UCSD-AML1 (cell line): ENCODE results near the gene NPTX1.
"Not testable (repeated sequence)": the region's sequence is repeated elsewhere in the genome, so short reads cannot be mapped to it uniquely, and the experiment has no call there.

Source experiments
- DNase-seq: peaks from one replicate; lab custom pipeline; 2025; ENCODE audit not compliant: unreplicated experiment; lab: John Stamatoyannopoulos, UW

The NPTX1 gene, protein sequence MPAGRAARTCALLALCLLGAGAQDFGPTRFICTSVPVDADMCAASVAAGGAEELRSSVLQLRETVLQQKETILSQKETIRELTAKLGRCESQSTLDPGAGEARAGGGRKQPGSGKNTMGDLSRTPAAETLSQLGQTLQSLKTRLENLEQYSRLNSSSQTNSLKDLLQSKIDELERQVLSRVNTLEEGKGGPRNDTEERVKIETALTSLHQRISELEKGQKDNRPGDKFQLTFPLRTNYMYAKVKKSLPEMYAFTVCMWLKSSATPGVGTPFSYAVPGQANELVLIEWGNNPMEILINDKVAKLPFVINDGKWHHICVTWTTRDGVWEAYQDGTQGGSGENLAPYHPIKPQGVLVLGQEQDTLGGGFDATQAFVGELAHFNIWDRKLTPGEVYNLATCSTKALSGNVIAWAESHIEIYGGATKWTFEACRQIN

DNA sequence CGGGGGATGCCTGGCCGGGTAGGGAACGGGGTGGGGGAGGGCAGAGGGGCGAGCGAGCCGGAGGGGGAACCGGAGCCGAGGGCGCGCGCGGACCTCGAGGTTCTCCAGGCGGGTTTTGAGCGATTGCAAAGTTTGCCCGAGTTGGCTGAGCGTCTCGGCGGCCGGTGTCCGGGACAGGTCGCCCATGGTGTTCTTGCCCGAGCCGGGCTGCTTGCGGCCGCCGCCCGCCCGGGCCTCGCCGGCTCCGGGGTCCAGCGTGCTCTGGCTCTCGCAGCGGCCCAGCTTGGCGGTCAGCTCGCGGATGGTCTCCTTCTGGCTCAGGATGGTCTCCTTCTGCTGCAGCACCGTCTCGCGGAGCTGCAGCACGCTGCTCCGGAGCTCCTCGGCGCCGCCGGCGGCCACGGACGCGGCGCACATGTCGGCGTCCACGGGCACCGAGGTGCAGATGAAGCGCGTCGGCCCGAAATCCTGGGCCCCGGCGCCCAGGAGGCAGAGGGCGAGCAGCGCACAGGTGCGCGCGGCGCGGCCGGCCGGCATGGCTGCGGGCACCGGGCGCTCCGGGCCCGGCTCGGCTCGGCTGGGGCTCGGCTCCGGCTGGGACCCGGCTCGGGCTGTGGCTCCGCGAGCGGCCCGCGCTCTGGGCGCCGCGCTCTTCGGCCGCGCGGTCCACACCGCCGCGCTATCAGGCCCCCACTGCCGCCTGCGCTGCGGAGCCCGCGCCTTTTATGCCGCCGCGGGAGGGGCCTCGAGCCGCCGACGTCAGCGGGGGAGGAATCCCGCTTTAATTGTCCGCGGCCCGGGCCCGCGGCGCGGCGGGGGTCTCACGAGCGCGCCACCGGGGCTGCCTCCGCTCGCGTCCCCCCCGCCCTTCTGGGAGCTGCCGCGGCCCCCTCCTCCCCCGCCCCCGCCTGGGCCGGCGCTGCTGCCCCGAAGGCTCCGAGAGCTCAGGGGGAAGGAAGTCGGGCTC is at the start of gene NPTX1:
Gene NPTX1 (minus strand): TSS at position 698 of the 967 bp plus-strand sequence. CDS start 161 bp downstream, at position 537.
- no peak for DNase-seq

DNA sequence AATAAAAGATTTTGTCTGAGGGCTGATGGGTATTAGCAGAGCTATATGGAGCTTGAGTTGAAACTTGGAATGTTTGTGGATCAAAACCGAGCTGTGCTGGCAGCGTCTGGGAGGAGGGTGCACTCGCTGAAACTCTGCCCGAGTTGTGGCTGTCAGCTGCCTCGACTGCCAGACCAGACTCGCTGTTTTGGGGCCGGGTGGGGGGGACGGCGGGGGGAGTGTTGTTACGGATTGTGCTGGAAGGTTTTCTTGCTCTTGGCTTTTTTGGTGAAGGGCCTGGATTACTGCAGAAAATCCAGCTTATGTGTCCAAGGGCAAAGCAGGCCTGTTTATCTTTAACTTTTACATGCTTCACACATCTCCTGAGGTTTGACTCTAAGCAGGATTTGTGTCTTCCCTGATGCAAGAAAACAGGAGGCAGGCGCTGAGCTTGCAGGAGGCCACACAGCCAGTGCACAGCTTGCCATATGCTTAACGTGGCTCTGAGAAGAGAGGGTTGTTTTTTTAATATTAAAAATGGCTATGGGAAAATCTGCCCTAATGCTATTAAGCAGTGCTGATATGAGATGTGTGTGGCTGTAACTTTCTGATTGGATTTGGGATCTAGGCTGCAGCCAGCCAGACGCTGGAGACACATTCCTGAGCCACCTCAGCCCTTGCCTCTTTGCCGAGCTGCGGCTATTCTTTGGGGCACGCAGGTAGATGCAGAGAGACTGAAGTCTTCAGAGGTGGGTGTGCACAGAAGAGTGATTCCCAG is 47.7 kb upstream of the NPTX1 start:
- no peak for DNase-seq

DNA sequence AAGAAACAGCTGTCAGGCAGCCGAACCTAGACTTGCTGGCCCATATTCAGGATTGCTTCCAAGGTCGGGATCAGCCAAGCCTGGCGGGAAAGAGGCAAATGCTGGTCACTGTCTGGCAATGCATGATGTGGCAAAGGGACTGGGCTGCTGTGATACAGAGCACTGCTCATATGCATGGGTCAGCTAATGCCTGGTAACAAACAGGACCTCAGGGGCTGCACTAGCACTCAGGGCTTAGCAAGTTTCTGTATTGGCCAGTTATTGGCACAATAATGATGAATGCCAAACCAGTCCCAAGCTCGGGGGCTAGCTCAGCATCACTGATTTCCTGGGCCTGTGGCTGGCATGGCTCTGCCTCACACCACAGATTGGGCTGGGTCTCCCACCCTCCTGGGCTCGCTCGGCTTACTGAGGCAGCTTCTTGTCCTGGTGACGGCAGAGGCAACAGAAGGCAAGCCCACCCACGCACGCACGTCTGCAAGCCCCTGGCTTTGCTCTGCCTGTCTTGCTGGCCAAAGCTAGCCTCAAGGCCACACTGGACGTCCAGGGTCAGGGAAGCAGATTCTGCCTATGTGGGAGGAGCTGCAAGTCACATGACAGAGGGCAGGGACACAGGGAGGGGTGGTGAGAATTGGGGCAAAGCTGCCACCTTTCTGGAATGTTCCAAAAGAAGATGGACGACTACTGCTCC is 46.8 kb upstream of the NPTX1 start:
- no peak for DNase-seq

DNA sequence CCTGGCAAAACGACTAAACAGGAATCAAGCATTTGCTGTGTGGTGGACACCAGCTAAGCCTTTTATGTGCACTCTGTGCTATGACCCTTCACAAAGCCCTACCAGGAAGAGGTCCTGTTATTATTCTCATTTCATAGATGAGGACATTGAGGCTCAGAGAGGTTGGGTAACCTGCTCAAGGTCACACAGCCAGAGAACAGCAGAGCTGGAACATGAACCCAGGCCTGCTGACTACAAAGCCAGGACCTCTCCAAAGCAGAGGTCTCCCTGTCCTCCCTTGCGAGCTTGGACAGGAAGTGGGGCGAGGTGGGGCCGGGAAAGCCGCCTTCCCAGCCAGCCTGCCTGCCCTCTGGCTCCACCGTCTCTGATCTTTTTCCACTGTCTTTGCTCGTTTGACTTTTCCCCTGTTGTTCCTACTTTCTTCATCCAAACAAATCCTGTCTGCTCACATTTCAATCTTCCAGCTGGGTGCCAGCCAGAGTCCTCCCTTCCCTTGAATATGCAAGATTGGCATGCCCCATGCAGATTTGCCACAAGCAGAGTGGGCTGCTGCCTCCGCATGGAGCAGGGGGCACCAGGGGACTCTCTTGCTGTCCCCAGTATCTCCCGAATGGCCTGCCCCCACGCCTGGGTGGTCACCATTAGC is 44.5 kb upstream of the NPTX1 start:
- DNase-seq = no peak

DNA sequence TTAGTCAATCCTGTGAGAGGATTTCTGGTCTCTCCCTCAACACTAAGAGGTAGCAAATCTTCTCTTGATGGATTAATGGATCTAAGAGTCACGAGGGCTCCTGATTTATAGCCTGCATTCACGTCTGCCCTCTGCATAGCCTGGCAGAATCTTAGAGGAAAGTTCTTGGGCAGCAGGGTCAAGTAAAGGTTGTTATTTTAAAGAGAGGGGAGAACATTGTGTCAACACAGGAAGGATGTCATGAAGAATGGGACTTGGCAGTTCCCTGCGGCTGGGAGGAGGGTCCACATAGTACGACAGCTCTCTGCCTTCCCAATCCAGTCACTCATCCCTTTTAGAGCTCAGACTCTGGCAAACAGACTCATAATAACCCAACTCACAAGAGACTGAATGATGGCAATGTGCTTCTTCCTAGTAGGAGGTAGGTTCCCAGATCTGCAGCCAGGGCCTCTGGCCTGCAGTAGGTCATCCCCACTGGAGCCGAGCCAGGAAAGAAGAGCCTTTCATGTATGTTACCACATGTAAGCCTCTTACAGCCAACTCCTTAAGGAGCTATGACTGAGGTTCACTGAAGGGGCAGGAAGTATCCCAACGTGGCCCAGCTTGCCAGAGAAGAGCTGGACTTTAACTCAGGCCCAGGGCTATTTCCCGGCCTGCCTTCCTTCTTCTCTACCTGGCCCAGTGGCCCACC is 42.8 kb upstream of the NPTX1 start:
- no peak for DNase-seq

DNA sequence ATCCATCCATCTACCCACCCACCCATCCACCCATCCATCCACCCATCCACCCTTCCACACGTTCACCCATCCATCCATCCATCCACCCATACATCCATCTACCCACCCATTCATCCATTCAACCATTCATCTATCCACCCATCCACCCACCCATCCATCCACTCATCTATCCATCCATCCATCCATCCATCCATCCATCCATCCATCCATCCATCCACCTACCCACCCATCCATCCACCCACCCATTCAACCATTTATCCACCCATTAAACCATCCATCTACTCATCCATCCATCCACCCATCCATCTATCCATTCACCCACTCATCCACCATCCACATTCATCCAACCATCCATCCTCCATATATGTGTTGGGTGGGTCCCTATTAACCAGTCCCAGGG is 42.0 kb upstream of the NPTX1 start:
- no peak for DNase-seq

DNA sequence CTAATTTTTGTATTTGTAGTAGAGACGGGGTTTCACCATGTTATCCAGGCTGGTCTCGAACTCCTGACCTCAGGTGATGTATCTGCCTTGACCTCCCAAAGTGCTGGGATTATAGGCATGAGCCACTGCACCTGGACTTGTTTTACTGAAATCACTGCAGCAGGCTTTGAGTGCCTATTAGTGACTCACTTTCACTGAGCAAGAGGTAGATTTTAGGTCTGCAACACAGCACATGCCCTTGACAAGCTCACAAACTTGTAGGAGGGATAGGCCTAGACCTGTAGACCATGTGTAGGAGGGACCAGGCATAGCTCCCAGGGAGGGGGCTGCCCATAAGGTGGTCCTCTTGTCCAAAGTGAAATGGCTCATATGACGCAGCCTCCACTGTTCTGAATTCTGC is 41.2 kb upstream of the NPTX1 start:
- no peak for DNase-seq

DNA sequence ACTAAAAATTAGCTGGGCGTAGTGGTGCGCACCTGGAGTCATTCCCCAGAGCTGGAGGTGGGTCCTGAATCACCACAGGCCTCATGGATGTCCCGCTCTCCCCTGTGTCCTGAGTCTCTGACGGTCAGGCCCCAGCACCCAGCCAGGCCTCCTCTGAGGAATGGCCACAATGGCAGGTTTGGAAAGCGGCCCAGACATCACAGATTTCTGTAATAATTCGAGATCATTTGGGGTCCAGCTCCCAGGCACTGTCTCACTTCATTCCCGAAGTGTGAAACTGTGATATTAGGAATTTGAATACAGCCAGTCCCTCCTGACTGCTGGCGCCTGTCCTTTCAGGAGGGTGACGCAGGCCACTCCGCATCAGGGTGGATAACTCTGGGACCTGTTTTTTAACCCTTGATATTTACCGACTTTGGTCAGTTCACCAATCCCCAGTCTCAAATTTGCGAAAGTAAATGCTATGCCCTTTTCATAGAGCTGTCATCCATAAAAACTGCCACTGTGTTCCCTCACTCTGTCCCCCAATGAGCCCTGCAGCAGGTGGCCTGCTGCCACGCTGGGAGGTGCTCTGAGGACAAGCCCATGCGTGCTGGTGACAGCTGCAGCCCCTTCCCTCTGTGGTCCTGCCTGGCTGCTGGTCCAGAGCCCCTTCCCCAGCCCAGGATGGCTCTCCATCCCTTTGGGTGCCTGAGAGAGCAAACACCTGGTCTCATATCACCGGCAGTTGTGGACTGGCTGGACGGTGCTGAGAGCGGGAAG is 39.9 kb upstream of the NPTX1 start:
- no peak for DNase-seq

DNA sequence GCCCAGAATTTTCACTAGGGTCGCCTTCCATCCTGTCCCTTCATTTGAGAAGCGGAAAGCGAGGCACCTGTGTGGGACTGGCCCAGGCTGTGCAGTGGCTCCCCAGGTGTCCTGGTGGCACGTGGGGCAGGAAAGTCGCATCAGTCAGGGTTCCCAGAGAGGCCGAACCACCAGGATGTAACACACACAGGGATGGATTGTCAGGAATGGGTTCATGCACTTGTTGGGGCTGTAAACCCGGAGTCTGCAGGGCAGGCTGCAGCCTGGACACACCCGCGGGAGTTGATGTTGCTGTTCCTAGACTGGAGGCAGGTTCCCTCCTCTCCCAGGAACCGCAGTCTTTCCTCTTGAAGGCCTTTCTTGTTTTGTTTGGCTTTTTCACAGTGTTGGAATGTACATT is 37.5 kb upstream of the NPTX1 start:
- no peak for DNase-seq

DNA sequence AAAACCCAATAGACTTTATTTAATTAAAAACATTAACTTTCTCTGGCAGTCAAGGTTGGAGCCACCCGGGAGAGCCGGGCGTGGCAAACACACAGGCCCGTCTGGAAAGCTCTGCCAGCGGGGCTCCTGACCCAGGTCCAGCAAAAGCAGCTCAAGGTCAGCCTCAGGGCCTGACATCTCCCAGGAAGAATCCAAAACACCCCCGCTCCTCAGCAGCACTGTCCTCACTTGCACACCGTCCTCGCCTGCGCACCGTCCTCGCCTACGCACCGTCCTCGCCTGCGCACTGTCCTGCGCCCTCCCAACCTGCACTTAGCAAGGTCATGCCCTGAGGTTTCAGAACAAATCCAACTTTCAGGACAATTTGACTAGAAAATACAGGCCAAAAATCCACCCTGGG is 36.8 kb upstream of the NPTX1 start:
- no peak for DNase-seq

DNA sequence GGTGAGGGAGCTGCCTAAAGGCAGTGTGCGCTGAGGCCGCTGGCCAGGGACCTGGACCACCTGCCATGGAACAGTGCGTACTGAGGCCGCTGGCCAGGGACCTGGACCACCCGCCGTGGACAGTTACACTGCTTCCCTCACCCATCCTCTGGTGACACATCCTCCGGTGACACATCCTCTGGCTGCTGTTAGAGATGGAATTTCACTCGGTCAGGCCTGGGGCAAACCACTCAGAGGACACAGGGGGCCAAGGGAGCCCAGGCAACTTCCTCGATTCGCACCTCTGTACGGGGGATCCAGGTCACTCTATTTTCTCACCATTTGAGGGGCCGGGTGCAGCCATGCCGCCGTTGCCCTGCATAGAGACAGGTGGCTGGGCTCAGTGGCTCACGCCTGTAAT is 35.8 kb upstream of the NPTX1 start:
- DNase-seq = no peak

DNA sequence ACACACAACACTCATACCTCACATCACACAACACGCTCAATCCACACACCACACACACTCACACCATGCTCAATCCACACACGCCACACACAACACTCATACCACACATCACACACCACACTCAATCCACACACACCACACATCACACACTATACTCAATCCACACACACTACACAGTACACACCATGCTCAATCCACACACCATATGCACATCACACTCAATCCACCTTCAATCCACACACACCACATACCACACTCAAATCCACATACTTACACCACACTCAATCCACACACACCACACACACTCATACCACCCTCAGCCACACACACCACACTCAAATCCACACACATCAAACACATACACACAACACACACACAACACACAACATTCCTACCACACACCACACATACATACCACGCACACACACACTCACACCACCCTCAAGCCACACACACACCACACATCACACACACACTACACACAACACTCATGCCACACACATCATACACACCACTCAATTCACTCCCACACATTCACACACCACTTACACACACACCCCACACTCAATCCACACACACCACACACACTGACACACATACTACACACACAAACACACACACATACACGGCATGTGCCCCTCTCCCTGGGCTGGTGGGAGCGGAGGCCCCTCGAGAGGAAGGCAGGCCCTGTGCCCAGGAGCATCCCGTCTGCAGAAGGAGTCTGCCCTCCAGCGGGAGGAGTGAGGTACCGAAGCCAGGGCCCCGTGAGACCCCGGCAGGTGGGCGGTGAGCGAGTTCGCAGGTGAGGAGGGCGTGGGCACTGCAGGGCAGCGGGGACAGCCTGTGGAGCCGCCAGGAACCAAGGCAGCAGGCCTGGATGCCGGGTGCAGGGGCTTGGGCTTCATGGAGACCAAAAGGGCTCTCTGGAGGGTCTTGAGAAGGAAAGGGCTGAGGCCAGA is 35.1 kb upstream of the NPTX1 start:
- no peak for DNase-seq

DNA sequence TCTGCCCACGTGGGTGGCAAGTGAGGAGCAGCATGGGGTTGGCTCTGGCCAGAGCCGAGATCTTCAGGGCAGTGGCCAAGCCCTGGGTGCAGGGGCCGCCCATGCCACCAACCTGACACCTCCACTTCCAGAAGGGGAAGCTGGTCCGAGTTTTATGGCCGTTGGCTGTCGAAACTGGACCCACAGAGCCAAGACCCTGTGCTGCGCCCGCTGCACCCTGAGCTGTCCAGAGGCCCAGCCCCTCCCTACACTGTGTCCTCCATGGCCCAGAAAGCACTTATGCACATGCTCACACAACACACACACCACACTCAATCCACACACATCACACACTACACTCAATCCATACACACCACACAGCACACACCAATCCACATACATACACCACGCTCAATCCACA is 34.4 kb upstream of the NPTX1 start:
- DNase-seq = no peak

DNA sequence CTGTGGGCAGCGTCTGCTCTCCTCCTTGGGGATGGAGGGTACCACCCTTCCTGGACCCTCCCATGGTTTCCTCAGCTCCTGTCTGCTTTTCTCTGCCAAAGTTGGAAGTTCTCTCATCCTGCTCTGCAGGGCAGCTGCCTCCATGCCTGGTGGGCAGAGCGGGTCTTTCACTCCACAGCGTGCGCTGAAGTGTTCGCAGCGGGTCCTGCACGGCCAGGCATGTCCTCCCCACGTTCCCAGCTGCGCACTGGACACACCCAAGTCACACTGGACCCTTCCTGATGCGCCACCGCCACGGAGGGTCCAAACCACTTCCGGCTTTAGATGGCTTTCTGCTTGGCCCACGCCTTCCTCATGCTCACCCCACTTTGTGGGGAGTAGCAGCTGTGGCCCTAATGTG is 33.7 kb upstream of the NPTX1 start:
- DNase-seq = no peak

DNA sequence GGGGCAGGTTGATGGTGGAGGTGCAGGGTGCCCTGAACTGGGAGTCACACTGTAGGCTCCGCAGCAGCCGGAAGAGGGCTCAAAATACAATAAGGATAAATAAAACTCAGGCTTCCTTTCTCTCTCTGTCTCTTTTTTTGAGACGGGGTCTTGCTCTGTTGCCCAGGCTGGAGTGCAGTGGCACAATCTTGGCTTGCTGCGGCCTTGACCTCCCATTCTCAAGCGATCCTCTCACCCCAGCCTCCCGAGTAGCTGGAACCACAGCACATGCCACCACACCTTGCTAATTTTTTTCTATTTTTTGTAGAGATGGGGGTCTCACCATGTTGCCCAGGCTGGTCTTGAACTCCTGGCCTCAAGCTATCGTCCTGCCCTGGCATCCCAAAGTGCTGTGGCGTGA is 32.9 kb upstream of the NPTX1 start:
- DNase-seq = no peak

DNA sequence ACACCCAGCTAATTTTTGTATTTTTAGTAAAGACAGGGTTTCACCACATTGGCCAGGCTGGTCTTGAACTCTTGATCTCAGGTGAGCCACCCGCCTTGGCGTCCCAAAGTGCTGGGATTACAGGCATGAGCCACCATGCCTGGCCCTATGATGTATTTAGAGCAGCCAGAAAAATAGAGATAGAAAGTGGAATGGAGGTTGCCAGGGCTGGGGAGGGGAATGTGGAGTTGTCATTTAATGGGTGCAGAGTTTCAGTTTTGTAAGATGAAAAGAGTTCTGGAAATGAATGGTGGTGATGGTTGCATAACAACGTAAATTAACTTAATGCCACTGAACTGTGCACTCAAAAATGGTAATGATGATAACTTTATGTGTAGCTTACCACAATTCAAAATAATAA is 31.6 kb upstream of the NPTX1 start:
- no peak for DNase-seq

DNA sequence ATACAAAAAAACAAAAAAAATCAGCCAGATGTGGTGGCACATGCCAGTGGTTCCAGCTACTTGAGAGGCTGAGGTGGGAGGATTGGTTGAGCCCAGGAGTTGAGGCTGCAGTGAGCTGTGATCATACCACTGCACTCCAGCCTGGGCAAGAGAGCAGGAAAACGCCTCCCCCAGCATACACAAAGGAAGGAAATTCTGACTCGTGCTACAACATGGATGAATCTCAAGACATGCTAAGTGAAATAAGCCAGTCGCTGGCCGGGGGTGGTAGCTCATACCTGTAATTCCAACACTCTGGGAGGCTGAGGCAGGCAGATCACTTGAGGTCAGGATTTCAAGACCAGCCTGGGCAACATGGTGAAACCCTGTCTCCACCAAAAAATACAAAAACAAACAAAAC is 30.8 kb upstream of the NPTX1 start:
- DNase-seq = not testable (repeated sequence)
